Adrenal gland (tissue), 5 donors: ENCODE measurements around the gene LAMC2.

Experiments used
- POLR2A ChIP-seq, 2 donors: fragments of 450-650 bp; IDR thresholded peaks; one replicate each; pipeline ENCODE4 v1.6.1; 2017; ENCODE audit warnings: antibody characterized with exemption in 2 of 2, mild to moderate bottlenecking in 2 of 2, moderate library complexity in 1 of 2
- TF ChIP-seq, protein P1 (sequence below), 6 experiments: fragments of 450-650 bp in 4 of 6; fragments of 200-600 bp in 2 of 6; sonication (generic) in 1 of 6; IDR thresholded peaks; 1 replicate in 5 of 6; 2 replicates in 1 of 6; pipeline versions ENCODE4 v1.5.1 to v1.8.0; 2016 to 2021; ENCODE audit warnings: antibody characterized with exemption in 6 of 6, mild to moderate bottlenecking in 2 of 6, moderate library complexity in 1 of 6
- donor health status: DM: no; HTN: no; CAD: no.

DNA sequence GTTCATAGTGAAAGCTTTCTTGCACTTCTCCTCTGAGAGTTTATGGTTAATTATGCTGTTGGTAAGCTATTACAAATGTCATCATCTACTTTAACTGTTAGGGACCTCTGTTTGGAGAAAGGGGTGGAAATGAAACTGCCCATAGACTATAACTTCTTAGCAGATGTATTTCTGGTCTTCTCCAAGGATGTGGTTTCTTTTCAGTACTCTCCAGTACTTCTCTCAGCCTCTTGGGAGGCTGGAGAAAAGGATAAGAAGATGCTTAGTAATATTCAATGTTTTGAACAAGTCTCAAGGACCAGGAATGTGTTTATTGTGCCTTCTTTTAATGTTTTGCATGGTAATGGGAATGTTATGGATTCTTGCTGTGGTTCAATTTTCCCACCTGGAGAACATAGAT is 60.4 kb downstream of the LAMC2 start:
- TF ChIP-seq, protein P1, sequence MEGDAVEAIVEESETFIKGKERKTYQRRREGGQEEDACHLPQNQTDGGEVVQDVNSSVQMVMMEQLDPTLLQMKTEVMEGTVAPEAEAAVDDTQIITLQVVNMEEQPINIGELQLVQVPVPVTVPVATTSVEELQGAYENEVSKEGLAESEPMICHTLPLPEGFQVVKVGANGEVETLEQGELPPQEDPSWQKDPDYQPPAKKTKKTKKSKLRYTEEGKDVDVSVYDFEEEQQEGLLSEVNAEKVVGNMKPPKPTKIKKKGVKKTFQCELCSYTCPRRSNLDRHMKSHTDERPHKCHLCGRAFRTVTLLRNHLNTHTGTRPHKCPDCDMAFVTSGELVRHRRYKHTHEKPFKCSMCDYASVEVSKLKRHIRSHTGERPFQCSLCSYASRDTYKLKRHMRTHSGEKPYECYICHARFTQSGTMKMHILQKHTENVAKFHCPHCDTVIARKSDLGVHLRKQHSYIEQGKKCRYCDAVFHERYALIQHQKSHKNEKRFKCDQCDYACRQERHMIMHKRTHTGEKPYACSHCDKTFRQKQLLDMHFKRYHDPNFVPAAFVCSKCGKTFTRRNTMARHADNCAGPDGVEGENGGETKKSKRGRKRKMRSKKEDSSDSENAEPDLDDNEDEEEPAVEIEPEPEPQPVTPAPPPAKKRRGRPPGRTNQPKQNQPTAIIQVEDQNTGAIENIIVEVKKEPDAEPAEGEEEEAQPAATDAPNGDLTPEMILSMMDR (IDR thresholded peaks at IDR 0.05), result no peak
- no peak for TF ChIP-seq POLR2A (IDR thresholded peaks at IDR 0.05)
